Left renal pelvis (tissue), 4 donors: ENCODE results near the gene TMEM61. TPM values are rescaled to one million over a fixed set of nuclear protein-coding genes. Genes with fewer than 3 reads are reported as not detected.

Experiments used
- DNase-seq, 4 donors: peaks; one replicate each; pipeline ENCODE4 v3.0.0-alpha.2; 2013; ENCODE audit warnings: low read depth in 4 of 4, low spot score in 3 of 4
- polyA plus RNA-seq, 4 donors: library from polyadenylated mRNA; unstranded; fragments of 120-200 nt; gene quantifications; one replicate each; pipeline ENCODE4 v1.2.1, GENCODE V29; 2013; ENCODE audit not compliant: insufficient read length in 4 of 4

Gene TMEM61
- polyA plus RNA-seq, 4 donors = 0.56 to 1.3 (median 1.1) TPM; not detected in 1

- no peak for DNase-seq
Observed at GRCh38 chr1:54984131-54984842, 3.9 kb downstream of the TMEM61 start.

DNA sequence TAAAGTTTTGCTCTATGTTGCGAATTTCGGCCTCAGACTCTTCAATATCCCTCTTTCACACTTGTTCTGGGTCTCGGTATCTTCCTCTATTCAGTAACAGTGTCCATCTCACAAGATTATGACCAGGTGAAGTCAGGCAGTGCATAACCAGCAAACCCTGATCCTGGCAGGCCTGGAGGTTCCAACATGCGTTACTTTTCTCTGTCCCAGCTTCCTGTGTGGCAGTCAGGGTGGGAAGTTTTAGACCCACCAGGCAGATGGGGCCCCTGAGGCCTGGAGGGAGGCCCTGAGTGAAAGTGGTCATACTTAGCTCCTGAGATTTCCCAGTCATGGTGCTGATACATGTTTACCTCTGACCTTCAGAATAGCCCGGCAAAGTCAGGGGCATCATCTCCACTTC is 5.1 kb downstream of the TMEM61 start:
- no peak for DNase-seq

DNA sequence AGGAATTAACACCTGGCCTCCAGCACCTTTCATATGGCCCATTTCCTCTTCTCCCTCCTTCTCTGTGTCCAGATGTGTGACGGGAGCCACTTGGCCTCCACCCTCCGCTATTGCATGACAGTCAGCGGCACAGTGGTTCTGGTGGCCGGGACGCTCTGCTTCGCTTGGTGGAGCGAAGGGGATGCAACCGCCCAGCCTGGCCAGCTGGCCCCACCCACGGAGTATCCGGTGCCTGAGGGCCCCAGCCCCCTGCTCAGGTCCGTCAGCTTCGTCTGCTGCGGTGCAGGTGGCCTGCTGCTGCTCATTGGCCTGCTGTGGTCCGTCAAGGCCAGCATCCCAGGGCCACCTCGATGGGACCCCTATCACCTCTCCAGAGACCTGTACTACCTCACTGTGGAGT is 5.6 kb downstream of the TMEM61 start:
- DNase-seq = no peak

GRCh38 chr1:54986533-54986932 is 6.1 kb downstream of the TMEM61 start:
- no peak for DNase-seq

DNA sequence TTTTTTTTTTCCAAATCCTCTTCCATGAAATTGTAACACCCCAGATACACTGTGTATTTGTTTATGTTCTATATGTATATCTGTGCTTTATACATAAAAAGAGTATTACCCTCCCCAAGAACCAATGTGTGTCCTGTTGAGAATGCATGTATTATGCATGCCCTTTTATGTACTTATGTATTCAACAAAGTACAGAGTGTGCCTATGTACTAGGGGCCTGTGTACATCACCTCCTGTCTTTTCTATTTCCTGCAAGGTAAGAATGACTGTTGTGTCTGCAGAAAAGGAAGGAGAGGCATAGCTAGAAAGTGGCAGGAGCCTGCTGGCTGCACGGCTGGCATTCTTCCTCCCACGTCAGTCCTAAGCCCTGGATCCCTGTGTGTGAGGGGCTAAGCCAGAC is 7.0 kb downstream of the TMEM61 start:
- DNase-seq = no peak

- no peak for DNase-seq
Observed at GRCh38 chr1:54987919-54988705, 7.7 kb downstream of the TMEM61 start.

DNA sequence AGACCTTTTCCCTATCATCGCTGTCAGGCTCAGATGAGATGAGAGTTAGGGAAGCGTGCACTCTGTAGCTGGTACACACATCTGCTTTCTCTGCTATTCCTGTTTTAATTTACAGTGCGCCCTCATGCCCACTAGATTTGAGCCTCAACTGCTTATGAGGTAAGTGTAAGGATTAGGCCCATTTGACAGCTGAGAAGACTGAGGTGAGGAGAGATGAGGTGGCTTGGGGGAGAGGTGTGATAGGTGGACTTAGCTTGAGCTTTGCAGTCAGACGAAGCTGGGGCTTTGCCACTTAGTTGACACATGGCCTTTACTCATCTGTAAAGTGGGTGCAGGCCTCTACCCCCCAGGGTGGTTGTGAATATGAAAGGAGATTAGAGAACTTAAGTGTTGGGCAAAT is 8.5 kb downstream of the TMEM61 start:
- no peak for DNase-seq

GRCh38 chr1:54989473-54989872 is 9.0 kb downstream of the TMEM61 start:
- no peak for DNase-seq

- DNase-seq = no peak
Observed at GRCh38 chr1:54989968-54990810, 9.8 kb downstream of the TMEM61 start.

DNA sequence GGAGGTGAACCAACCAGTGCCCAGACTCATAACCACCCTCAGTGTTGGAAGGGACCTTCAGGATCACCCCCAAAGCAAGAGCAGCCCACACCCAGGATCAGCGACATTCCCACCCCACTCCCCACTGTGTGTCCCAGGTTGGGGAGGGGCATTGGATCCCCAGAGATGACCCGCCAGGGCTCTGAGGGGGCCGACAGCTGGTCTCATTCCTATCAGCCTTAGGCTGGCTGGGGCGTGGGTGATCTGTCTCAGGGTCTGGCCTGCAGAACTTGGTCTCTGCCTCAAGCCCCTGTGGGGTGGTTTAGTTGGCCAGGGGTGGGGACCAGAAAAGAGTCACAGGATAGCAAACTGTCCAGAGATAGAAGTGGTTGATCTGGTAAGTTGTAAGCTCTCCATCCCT is 10.5 kb downstream of the TMEM61 start:
- no peak for DNase-seq

- DNase-seq = no peak
Observed at GRCh38 chr1:54991939-54992338, 11.5 kb downstream of the TMEM61 start.

DNA sequence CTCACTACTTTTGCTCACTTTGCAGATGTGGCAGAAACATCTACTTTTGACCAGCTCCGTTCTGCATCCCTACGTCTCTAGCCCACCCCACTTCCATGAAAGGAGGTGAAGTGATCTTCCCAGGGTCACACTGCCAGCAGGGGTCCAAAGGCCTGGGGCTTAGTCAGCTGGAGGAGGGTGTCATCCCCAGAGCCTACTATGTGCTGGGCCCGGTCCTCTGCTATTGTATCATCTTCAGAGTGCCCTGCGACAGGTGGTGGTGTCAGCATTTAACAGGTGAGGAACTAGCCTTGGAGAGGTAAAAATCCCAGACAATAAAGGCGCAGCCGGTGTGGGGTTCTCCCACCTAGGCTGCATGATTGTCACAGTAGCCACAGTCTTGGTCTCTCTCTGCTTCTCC is 12.7 kb downstream of the TMEM61 start:
- DNase-seq = no peak

DNA sequence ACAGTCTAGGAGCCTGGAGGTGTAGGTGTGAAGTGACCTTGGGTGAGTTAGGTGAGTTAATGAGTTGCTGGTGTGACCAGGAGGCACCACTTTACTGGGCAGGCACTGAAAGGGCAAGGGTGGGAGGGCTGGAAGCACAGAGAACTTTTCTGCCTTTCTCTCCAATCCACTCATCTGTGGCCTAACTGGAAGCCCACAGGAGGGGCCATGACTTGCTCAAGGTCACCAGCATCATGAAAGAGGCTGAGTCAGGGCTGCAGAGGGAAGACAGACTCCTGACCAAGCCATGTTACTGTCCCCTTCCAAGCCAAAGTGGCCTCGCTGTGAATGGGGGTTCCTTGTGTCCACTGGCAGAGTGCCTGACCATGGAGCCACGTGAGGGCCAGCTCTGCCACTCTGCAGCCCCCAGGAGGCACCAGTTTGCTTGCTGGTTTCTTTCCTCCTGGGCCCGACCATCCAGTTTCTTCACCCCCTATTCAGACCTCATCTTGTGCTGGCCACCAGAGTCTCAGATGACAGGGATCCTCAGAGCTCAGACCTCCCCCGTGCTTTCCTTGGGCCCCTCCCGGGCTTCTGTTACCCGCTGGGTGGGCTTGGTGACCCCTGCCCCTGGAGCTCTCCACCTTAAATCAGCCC is 14.0 kb downstream of the TMEM61 start:
- no peak for DNase-seq

DNA sequence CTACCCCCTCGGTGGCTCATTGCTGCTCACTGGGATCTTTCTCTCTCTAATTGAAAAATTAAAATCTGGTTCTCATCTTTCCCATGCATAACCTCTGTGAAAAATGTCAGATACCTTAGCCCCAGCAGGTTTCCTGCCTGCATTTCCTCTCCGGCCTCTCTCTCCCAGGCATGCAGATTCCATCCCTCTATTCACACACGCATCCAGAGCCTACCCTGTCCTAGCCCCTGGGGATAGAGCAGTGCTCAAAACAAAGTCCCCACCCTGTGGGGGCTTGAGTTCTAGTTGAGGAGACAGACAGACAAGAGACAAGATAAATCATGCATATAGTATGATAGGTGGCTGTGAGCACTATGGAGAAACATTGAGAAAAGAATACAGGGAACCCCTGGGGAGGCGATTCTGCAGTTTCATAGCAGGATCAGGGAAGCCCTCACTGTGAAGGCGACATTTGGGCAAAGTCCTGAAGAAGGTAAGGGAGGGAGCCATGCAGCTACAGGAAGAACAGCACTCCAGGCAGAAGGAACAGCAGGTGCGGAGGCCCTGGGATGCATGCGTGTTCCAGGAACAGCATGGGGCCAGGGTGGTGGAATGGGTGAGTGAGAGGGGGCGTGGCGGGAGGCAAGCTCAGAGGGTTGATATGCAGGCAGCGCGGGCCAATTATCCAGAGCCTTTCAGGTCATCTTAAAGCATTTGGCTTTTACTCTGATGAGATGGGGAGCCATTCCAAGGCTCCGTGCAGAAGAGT is 14.8 kb downstream of the TMEM61 start:
- DNase-seq = no peak

DNA sequence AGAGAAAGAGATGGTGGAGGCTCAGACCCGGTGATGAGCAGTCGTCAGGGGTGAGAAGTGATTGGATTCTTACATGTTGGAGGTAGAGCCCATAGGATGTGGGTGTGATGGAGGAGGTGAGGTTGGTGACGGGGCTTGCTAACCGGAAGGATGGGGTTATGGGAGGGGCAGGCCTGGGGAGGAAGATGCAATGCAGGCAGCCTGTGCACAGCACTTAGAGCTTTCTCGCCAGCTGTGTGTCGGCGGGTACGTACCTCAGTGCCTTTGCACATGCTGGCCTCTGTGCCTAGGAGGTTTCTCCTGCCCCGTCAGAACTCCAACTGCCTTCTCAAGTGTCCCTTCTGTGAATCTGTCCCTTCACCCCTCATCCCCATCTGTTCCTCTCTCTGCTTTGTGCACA is 15.4 kb downstream of the TMEM61 start:
- DNase-seq = no peak

DNA sequence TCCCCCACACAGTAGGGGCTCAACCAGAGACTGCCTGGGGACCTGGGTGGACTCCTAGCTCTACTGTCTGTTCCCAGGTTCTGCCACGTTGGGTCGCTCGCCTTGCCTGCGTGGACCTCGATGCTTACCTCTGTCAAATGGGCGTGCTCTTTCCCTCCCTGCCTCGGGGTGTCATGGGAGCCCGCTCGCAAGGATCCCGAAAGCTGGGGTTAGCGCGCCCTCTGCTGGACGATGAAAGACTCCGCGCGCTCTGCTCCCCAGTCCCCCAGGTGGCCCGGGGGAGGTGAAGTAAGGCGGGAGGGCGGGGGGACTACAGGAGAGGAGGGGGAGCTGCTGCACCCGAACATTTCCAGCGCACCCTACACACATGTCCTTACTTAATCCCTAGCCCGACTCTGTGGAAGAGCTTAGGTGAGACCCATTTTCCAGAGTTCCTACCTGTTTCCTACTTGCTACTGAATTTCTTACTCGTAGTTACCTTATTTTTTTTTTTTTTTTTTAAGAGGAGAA is 16.0 kb downstream of the TMEM61 start:
- DNase-seq = no peak

GRCh38 chr1:54996869-54997710 is 16.7 kb downstream of the TMEM61 start:
- no peak for DNase-seq

- no peak for DNase-seq
Observed at GRCh38 chr1:54997711-54997986, 17.2 kb downstream of the TMEM61 start.

- no peak for DNase-seq
Observed at GRCh38 chr1:54998100-54998499, 17.7 kb downstream of the TMEM61 start.
